Neuronal stem cell (in vitro differentiated cells): ENCODE results near the gene RASGRF1.

Source experiments
- DNase-seq: peaks from one replicate; pipeline ENCODE4 v3.0.0-alpha.2; 2013; ENCODE audit warnings: low spot score
- H2AFZ ChIP-seq: one replicate; pipeline ENCODE4 v1.6.1; 2013; ENCODE audit warnings: mild to moderate bottlenecking, low read length, inconsistent platforms
- H2AK5ac ChIP-seq: 2 replicates; pipeline ENCODE4 v1.6.1; 2013; ENCODE audit warnings: low read depth, mild to moderate bottlenecking, inconsistent platforms, low read length, moderate library complexity, mixed read lengths
- H2BK120ac ChIP-seq: 2 replicates; pipeline ENCODE4 v1.6.1; 2013; ENCODE audit warnings: low read depth, mild to moderate bottlenecking, inconsistent platforms, low read length, moderate library complexity, mixed read lengths
- H2BK12ac ChIP-seq: one replicate; pipeline ENCODE4 v1.6.1; 2013; ENCODE audit warnings: low read length, inconsistent platforms
- H2BK15ac ChIP-seq: 2 replicates; pipeline ENCODE4 v1.6.1; 2013; ENCODE audit warnings: mild to moderate bottlenecking, low read length, inconsistent platforms, mixed read lengths
- H2BK5ac ChIP-seq: one replicate; pipeline ENCODE4 v1.6.1; 2013; ENCODE audit warnings: inconsistent platforms, mild to moderate bottlenecking, low read length, moderate library complexity
- H3K14ac ChIP-seq: one replicate; pipeline ENCODE4 v1.6.1; 2013; ENCODE audit warnings: low read length, inconsistent platforms
- H3K18ac ChIP-seq: 2 replicates; pipeline ENCODE4 v1.6.1; 2013; ENCODE audit warnings: low read length, inconsistent platforms
- H3K23ac ChIP-seq: 2 replicates; pipeline ENCODE4 v1.6.1; 2013; ENCODE audit warnings: low read depth, mild to moderate bottlenecking, mixed read lengths, low read length, inconsistent platforms; ENCODE audit not compliant: poor library complexity
- H3K27ac ChIP-seq: replicated peaks from 3 replicates; pipeline ENCODE4 v1.5.1; 2013; ENCODE audit warnings: low read length, inconsistent platforms
- H3K27me3 ChIP-seq, 3 experiments: 2 replicates each; pipeline ENCODE4 v1.6.1; 2013; ENCODE audit warnings: low read length in 3 of 3, mild to moderate bottlenecking in 2 of 3, inconsistent platforms in 1 of 3, low read depth in 1 of 3, mixed read lengths in 1 of 3, moderate library complexity in 1 of 3; ENCODE audit not compliant: control insufficient read depth in 3 of 3, insufficient read depth in 3 of 3
- H3K36me3 ChIP-seq, 2 donors: replicated peaks in 1 of 2; 2 replicates each; pipeline ENCODE4 v1.6.1; 2013; ENCODE audit warnings: low read length in 2 of 2; ENCODE audit not compliant: control insufficient read depth in 2 of 2, insufficient read depth in 2 of 2
- H3K4ac ChIP-seq: 2 replicates; pipeline ENCODE4 v1.6.1; 2013; ENCODE audit warnings: inconsistent platforms, mild to moderate bottlenecking, low read length, moderate library complexity
- H3K4me1 ChIP-seq, 2 donors: 1 replicate in 1 of 2; 2 replicates in 1 of 2; pipeline ENCODE4 v1.6.1; 2013; ENCODE audit warnings: low read length in 2 of 2, low read depth in 1 of 2; ENCODE audit not compliant: control insufficient read depth in 2 of 2, insufficient read depth in 1 of 2
- H3K4me2 ChIP-seq: one replicate; pipeline ENCODE4 v1.6.1; 2013; ENCODE audit warnings: mild to moderate bottlenecking, low read length, inconsistent platforms; ENCODE audit not compliant: insufficient read depth, poor library complexity, severe bottlenecking
- H3K4me3 ChIP-seq, 2 donors: 2 replicates each; pipeline ENCODE4 v1.5.1; 2013; ENCODE audit warnings: low read length in 2 of 2, mild to moderate bottlenecking in 2 of 2, inconsistent platforms in 1 of 2, moderate library complexity in 1 of 2
- H3K79me1 ChIP-seq: one replicate; pipeline ENCODE4 v1.6.1; 2013; ENCODE audit warnings: low read depth, mild to moderate bottlenecking, inconsistent platforms, low read length, moderate library complexity
- H3K9ac ChIP-seq: one replicate; pipeline ENCODE4 v1.6.1; 2013; ENCODE audit warnings: mild to moderate bottlenecking, low read depth, low read length, inconsistent platforms; ENCODE audit not compliant: poor library complexity
- H3K9me3 ChIP-seq, 2 donors: replicated peaks in 1 of 2; 2 replicates each; pipeline versions ENCODE3 to v1.6.1; 2013; ENCODE audit warnings: low read length in 2 of 2, mild to moderate bottlenecking in 2 of 2, inconsistent platforms in 1 of 2, low read depth in 1 of 2, mixed read lengths in 1 of 2, moderate library complexity in 1 of 2; ENCODE audit not compliant: control insufficient read depth in 2 of 2, insufficient read depth in 1 of 2
- H4K8ac ChIP-seq: one replicate; pipeline ENCODE4 v1.6.1; 2013; ENCODE audit warnings: low read depth, mild to moderate bottlenecking, inconsistent platforms, low read length, moderate library complexity
- H4K91ac ChIP-seq: one replicate; pipeline ENCODE4 v1.6.1; 2013; ENCODE audit warnings: low read length, low read depth, mild to moderate bottlenecking, inconsistent platforms; ENCODE audit not compliant: poor library complexity
- WGBS, 2 donors: extraction: QIAGEN DNeasy Blood & Tissue Kit; methylation state at CpG; one replicate each; pipeline ENCODE4 v1.1.7; 2013; ENCODE audit warnings: missing lambda C conversion rate in 2 of 2, mixed read lengths in 1 of 2; ENCODE audit not compliant: insufficient read length in 2 of 2, insufficient replicate concordance in 1 of 2; ENCODE audit errors: extremely low coverage in 2 of 2; 5-methylcytosine and 5-hydroxymethylcytosine counted together

RASGRF1 gene

DNA sequence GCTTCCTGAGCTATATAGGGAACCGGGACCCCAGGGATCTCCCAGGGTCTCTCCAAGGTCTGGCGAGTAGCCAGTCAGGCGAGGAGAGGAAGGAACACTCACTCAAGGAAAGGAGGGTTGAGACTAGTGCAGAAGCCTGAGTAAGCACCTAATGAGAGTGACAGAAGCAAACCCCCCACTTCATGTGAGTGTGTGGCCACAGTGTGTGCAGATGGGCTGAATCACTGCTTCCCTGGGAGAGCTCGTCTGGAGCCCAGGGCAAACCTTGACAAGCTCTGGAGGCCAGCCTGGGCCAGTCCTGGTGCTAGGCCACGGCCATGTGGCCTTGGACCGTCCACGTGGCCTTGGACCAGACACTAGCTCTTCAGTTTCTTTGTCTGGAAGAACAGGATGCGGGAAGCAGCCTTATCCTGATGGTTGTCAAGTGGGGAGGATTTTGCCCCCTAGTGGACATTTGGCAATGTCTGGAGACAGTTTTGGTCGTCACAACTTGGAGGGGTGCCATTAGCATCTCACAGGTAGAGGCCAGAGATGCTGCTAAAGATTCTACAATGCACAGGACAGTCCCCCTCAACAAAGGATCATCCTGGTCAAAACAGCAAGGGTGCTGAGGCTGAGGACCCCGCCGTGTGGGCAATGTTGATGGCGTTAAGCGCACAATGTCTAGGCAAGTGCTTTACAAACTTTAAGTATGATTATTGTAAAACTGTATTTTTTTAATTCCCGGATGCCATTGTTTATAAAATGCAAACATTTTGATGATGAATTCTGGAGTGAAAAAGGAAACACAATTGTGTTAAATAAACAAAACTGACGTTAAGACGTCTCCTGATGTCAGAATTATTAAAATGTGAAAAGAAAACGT lies 110.9 kb downstream of the RASGRF1 start:
- WGBS, 2 donors, result no CpG with 5 or more reads among the region's 17 CpGs
- Histone ChIP-seq H3K36me3 (no peaks in the 10 kb centered on the region), H3K23ac (peak overlapping the region; percentile 67), H4K8ac (no peak overlapping the region), H2AK5ac (peak overlapping the region; percentile 72), H2BK5ac (no peak overlapping the region), H3K14ac (peak overlapping the region; percentile 10), H3K9me3 (no peaks in the 10 kb centered on the region), H3K9ac (no peak overlapping the region), H3K18ac (peak overlapping the region; percentile 86), H3K27me3 (no peaks in the 10 kb centered on the region), H3K4me2 (no peak overlapping the region), H2AFZ (peak overlapping the region; percentile 80), H4K91ac (no peak overlapping the region), H2BK120ac (no peak overlapping the region), H3K79me1 (no peaks in the 10 kb centered on the region), H3K27ac (no peak overlapping the region), H2BK15ac (no peak overlapping the region), H2BK12ac (no peak overlapping the region), H3K4me1 (peaks cover 0 to 4% of the 10 kb centered on the region in 2 donors), H3K4me3 (no peak overlapping the region), H3K4ac (no peak overlapping the region)
- DNase-seq, result peak; percentile 43

DNA sequence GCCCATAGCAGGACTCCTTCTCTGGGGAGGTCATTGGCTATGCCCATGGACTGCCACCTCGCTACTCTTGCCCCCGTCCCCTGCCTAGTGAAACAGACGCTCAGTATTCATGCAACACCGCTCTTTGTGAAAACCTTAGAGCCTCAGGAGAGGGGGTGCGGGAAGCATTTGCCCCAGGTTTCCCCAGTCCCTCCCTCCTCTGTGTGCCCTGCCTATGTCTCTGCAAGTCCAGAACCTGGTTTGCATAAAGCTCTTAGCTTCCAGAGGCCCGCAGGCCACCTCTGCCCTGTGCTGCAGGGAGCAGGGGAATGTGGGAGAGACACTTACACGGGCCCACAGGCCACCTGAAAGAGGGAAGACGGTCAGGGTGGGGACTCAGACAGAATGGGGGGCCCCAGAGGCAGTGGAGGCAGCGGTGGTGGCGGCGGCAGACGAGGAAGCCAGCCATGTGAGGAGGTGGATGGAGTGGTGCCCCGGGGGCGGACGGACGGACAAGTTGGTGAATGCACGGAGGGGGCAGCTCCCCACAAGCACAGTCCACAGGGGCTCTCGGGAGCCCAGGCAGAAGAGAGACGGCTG lies 111.9 kb downstream of the RASGRF1 start:
- H3K4me1 ChIP-seq, result peaks cover 0 to 4% of the 10 kb centered on the region in 2 donors
- H3K27ac ChIP-seq, result no peak overlapping the region
- peak overlapping the region; percentile 59 for H2BK15ac ChIP-seq
- peak overlapping the region; percentile 10 for H2BK12ac ChIP-seq
- no peak overlapping the region for H3K4me2 ChIP-seq
- peak overlapping the region; percentile 67 for H3K23ac ChIP-seq
- peak overlapping the region; percentile 72 for H2AK5ac ChIP-seq
- peak overlapping the region; percentile 18 for H2BK5ac ChIP-seq
- peak overlapping the region; percentile 80 for H2AFZ ChIP-seq
- H4K8ac ChIP-seq, result no peak overlapping the region
- no peaks in the 10 kb centered on the region for H3K27me3 ChIP-seq
- no peak overlapping the region for H3K4me3 ChIP-seq
- H4K91ac ChIP-seq, result no peak overlapping the region
- H3K79me1 ChIP-seq, result no peaks in the 10 kb centered on the region
- H3K9me3 ChIP-seq, result no peaks in the 10 kb centered on the region
- H2BK120ac ChIP-seq, result no peak overlapping the region
- no peak for DNase-seq
- WGBS, 2 donors, result no CpG with 5 or more reads among the region's 19 CpGs
- no peak overlapping the region for H3K4ac ChIP-seq
- H3K9ac ChIP-seq, result peak overlapping the region; percentile 7
- H3K14ac ChIP-seq, result peak overlapping the region; percentile 31
- peak overlapping the region; percentile 38 for H3K18ac ChIP-seq
- no peaks in the 10 kb centered on the region for H3K36me3 ChIP-seq

- no peak for DNase-seq
- Histone ChIP-seq H3K27ac (no peak overlapping the region), H3K79me1 (no peaks in the 10 kb centered on the region), H2BK120ac (no peak overlapping the region), H4K8ac (peak overlapping the region; percentile 54), H3K9ac (no peak overlapping the region), H2BK12ac (no peak overlapping the region), H3K27me3 (peaks cover 0 to 2% (median 0%) of the 10 kb centered on the region in 3 experiments), H3K18ac (no peak overlapping the region), H2AK5ac (no peak overlapping the region), H3K4ac (no peak overlapping the region), H3K23ac (no peak overlapping the region), H2BK5ac (no peak overlapping the region), H2AFZ (no peak overlapping the region), H2BK15ac (no peak overlapping the region), H3K36me3 (no peaks in the 10 kb centered on the region), H3K4me2 (no peak overlapping the region), H3K9me3 (no peaks in the 10 kb centered on the region), H4K91ac (no peak overlapping the region), H3K4me1 (peaks cover 0 to 4% of the 10 kb centered on the region in 2 donors), H3K4me3 (no peak overlapping the region), H3K14ac (no peak overlapping the region)
- WGBS, 2 donors, result no CpG with 5 or more reads among the region's 10 CpGs
Measured at GRCh38 chr15:78977591-78978347, 112.8 kb downstream of the RASGRF1 start.
